ENCODE data around the gene RAB35.
"Not testable (repeated sequence)": the region's sequence is repeated elsewhere in the genome, so short reads cannot be mapped to it uniquely, and the experiment has no call there.

The RAB35 gene

GRCh38 chr12:120054293-120054692 lies 62.3 kb downstream of the RAB35 start:
- no peak for DNase-seq

GRCh38 chr12:120051535-120051934 lies 65.0 kb downstream of the RAB35 start:
- no peak for DNase-seq

- no peak for DNase-seq
Measured at GRCh38 chr12:120049426-120049825, 67.1 kb downstream of the RAB35 start.

GRCh38 chr12:120048263-120048662 lies 68.3 kb downstream of the RAB35 start:
- DNase-seq, result no peak

GRCh38 chr12:120047072-120047471 lies 69.5 kb downstream of the RAB35 start:
- no peak for DNase-seq

- DNase-seq, result not testable (repeated sequence)
Measured at GRCh38 chr12:120045367-120045766, 71.2 kb downstream of the RAB35 start.

Measured in fibroblast of skin of right quadriceps (primary cell).